OCI-LY7 (cell line): ENCODE data around the gene AVPI1. TPM values are rescaled to one million over a fixed set of nuclear protein-coding genes. Genes with fewer than 3 reads are reported as not detected.
"Not testable (repeated sequence)": the region's sequence is repeated elsewhere in the genome, so short reads cannot be mapped to it uniquely, and the experiment has no call there.

Experiments
- BruUV-seq: library from RNA; stranded (reverse); fragments of 400-500 nt; replicated peaks from 2 replicates; lab custom pipeline; 2021; lab: Mats Ljungman, UMichigan
- CTCF ChIA-PET: fragments of 300-600 bp; sonication (Branson Sonifier 250); formaldehyde crosslinking; loops from one replicate; lab custom pipeline; 2022; ENCODE audit warnings: antibody characterized with exemption; ENCODE audit not compliant: unreplicated experiment; lab: Charles Lee
- POLR2A ChIA-PET: fragments of 300-600 bp; sonication (Branson Sonifier 250); formaldehyde crosslinking; loops from one replicate; lab custom pipeline; 2022; ENCODE audit warnings: antibody characterized with exemption; lab: Charles Lee
- DNase-seq: peaks from one replicate; pipeline ENCODE4 v3.0.0-alpha.2; 2015; ENCODE audit warnings: low spot score
- H2AFZ ChIP-seq: fragments of 200-600 bp; sonication (generic), shearing (Covaris generic); 2 replicates; pipeline ENCODE4 v1.6.1; 2014; ENCODE audit warnings: mild to moderate bottlenecking, antibody characterized with exemption, low read length, moderate library complexity
- H3K27ac ChIP-seq: fragments of 200-600 bp; sonication (generic); 2 replicates; pipeline ENCODE4 v1.5.1; 2014; ENCODE audit warnings: mixed run types, low read depth, mild to moderate bottlenecking, moderate library complexity, low read length, inconsistent platforms; ENCODE audit not compliant: poor library complexity, severe bottlenecking
- H3K36me3 ChIP-seq: fragments of 200-600 bp; sonication (generic); 2 replicates; pipeline ENCODE4 v1.6.1; 2014; ENCODE audit warnings: mild to moderate bottlenecking, antibody characterized with exemption, low read length, moderate library complexity, mixed read lengths; ENCODE audit not compliant: insufficient read depth
- H3K4me1 ChIP-seq: fragments of 200-600 bp; sonication (generic); 2 replicates; pipeline ENCODE4 v1.5.1; 2014; ENCODE audit warnings: mild to moderate bottlenecking, low read length; ENCODE audit not compliant: insufficient read depth, poor library complexity, severe bottlenecking
- H3K4me2 ChIP-seq: fragments of 200-600 bp; sonication (generic); 2 replicates; pipeline ENCODE4 v1.6.1; 2014; ENCODE audit warnings: mild to moderate bottlenecking, low read length
- H3K4me3 ChIP-seq: fragments of 200-600 bp; sonication (generic); 2 replicates; pipeline ENCODE4 v1.5.1; 2014; ENCODE audit warnings: mild to moderate bottlenecking, low read depth, low read length; ENCODE audit not compliant: poor library complexity, severe bottlenecking
- H3K79me2 ChIP-seq: fragments of 200-600 bp; sonication (generic); 2 replicates; pipeline ENCODE4 v1.6.1; 2016; ENCODE audit warnings: low read depth, mild to moderate bottlenecking, low read length, moderate library complexity, mixed read lengths; ENCODE audit not compliant: insufficient read depth
- H3K9me2 ChIP-seq: fragments of 200-600 bp; sonication (generic); 2 replicates; pipeline ENCODE4 v1.6.1; 2016; ENCODE audit warnings: mild to moderate bottlenecking, low read length, mixed read lengths; ENCODE audit not compliant: insufficient read depth
- H3K9me3 ChIP-seq: fragments of 200-600 bp; sonication (generic); 2 replicates; pipeline ENCODE4 v1.6.1; 2014; ENCODE audit warnings: mild to moderate bottlenecking, mixed run types, low read length, mixed read lengths
- H4K20me1 ChIP-seq: fragments of 200-600 bp; sonication (generic); 2 replicates; pipeline ENCODE4 v1.6.1; 2014; ENCODE audit warnings: mild to moderate bottlenecking, antibody characterized with exemption, low read length, moderate library complexity, mixed read lengths; ENCODE audit not compliant: insufficient read depth
- CTCF ChIP-seq: fragments of 200-600 bp; sonication (generic); conservative IDR thresholded peaks from 2 replicates; pipeline ENCODE4 v1.5.1; 2014; ENCODE audit warnings: mild to moderate bottlenecking, antibody characterized with exemption, low read length, moderate library complexity, mixed read lengths
- EZH2phosphoT487 ChIP-seq: fragments of 200-600 bp; sonication (generic); IDR thresholded peaks from 2 replicates; pipeline ENCODE4 v1.6.1; 2018; ENCODE audit warnings: low read depth, borderline replicate concordance, mild to moderate bottlenecking, mixed run types, antibody characterized with exemption, low read length, moderate library complexity, mixed read lengths
- intact Hi-C: fragments of 100-400 bp; cut with micrococcal nuclease; formaldehyde crosslinking; loops from one replicate; pipeline ENCODE4 v1.10.0; 2022; ENCODE audit not compliant: unreplicated experiment
- total RNA-seq, 2 experiments: library from RNA; depleted of rRNA in 1 of 2; stranded (reverse); fragments of >200 nt in 1 of 2; shearing (Covaris generic) in 1 of 2; gene quantifications; 2 replicates each; pipeline ENCODE4 v1.2.3, GENCODE V29; 2014 to 2022

AVPI1 gene
- total RNA-seq, 2 experiments from 2014 or later: 3.2 to 4.6 TPM

DNA sequence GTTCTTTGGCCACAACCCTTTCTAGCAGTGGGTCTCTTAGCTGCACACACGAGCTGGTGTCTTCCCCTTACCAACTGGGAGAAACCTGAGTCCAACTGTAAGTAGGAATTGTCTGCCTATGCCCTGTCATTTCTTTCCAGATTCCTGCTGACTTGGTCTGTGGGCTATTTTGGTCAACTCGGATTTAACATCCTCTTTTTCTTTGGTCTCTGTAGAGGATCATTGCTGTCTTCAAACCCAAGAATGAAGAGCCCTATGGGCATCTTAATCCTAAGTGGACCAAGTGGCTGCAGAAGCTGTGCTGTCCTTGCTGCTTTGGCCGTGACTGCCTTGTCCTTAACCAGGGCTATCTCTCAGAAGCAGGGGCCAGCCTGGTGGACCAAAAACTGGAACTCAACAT, 36.3 kb downstream of the AVPI1 start:
- Histone ChIP-seq H3K36me3 (peaks cover 47% of the 10 kb centered on the region), H4K20me1 (no peaks in the 10 kb centered on the region), H3K9me2 (no peaks in the 10 kb centered on the region), H3K79me2 (no peaks in the 10 kb centered on the region), H3K4me3 (no peak overlapping the region), H3K4me2 (no peak overlapping the region), H2AFZ (no peak overlapping the region), H3K27ac (no peak overlapping the region), H3K4me1 (no peaks in the 10 kb centered on the region), H3K9me3 (no peaks in the 10 kb centered on the region)
- TF ChIP-seq EZH2phosphoT487: no peak
- no peak for TF ChIP-seq CTCF
- DNase-seq: no peak
- ChIA-PET POLR2A (no interaction called here), CTCF (no interaction called here)
- no TSS peak for BruUV-seq
- intact Hi-C loops: no loop called here

GRCh38 chr10:97649405-97649750, 37.7 kb downstream of the AVPI1 start:
- POLR2A ChIA-PET: interaction anchor here (1.0 kb wide), 1 partner anchor 37 kb away, joined by 3 read pairs; the partner anchor contains the start of gene AVPI1
- H3K36me3 ChIP-seq: peaks cover 44% of the 10 kb centered on the region
- H3K4me1 ChIP-seq, H3K4me2 ChIP-seq, H3K4me3 ChIP-seq, H3K9me2 ChIP-seq, H2AFZ ChIP-seq, H4K20me1 ChIP-seq, DNase-seq, H3K27ac ChIP-seq, BruUV-seq, H3K79me2 ChIP-seq, intact Hi-C loops, H3K9me3 ChIP-seq, CTCF ChIA-PET: not testable (repeated sequence)

DNA sequence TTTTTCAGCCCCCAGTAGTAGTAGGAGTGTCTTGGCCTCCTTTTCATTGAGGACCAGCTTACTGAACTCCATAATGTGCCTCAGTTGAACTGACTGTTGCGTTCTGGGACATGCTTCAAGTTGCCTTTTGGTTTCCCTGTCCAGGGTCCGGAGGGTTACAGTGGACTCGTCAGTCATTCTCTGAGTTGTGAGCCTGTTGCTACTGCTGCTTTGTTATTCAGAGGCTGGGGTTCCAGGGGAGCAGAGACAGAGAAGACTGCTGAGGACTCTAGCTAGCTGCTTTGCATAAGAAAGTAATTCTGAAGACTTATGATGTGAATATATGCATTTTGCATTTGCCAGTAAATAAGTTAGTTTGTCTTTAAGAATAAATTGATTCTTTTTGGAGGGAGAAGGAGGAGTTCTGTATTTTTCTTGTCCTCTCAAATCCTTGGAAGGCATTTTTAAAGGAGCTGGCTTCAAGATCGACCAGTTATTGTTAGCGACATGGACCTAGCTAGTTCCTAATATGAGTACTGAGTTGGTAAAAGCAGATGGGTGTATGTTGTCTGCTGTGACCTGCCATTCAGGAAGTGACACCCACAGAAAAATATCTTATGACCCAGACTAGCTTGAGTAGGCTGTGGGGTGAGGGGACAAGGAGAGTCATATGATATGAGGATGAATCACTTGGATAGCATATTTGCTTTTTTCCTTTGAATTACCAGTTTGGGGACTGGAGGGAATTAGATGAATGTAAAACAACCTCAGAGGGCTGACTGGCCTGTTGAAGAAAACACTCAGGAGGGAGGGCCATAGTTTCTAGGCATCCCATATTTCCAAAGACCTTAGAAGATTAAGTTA, 38.3 kb downstream of the AVPI1 start:
- BruUV-seq: no TSS peak
- H3K4me3 ChIP-seq: no peak overlapping the region
- no peak for DNase-seq
- H3K4me2 ChIP-seq: no peak overlapping the region
- ChIA-PET POLR2A (interaction anchor here (0.6 to 1.0 kb wide), 2 partner anchors 38 to 81 kb away, joined by 3 read pairs; partner anchors contain the start of gene AVPI1), CTCF (no interaction called here)
- no peaks in the 10 kb centered on the region for H3K79me2 ChIP-seq
- no peaks in the 10 kb centered on the region for H3K4me1 ChIP-seq
- H2AFZ ChIP-seq: no peak overlapping the region
- no peak overlapping the region for H3K27ac ChIP-seq
- H4K20me1 ChIP-seq: no peaks in the 10 kb centered on the region
- intact Hi-C loops: no loop called here
- H3K9me3 ChIP-seq: no peaks in the 10 kb centered on the region
- peaks cover 40% of the 10 kb centered on the region for H3K36me3 ChIP-seq
- no peaks in the 10 kb centered on the region for H3K9me2 ChIP-seq
- TF ChIP-seq EZH2phosphoT487 (no peak), CTCF (no peak)
